Colonic mucosa (tissue), 4 donors: Measurements from ENCODE around the gene PLCD3. TPM values are rescaled to one million over a fixed set of nuclear protein-coding genes. Genes with fewer than 3 reads are reported as not detected.

Experiments
- DNase-seq: peaks from one replicate; pipeline ENCODE4 v3.0.0-alpha.2; 2020
- H3K27ac ChIP-seq: fragments of 200-600 bp; one replicate; pipeline ENCODE4 v1.8.0; 2021
- H3K27me3 ChIP-seq: fragments of 200-600 bp; one replicate; pipeline ENCODE4 v1.8.0; 2021
- H3K36me3 ChIP-seq: fragments of 200-600 bp; one replicate; pipeline ENCODE4 v1.8.0; 2021
- H3K4me1 ChIP-seq: fragments of 200-600 bp; one replicate; pipeline ENCODE4 v1.8.0; 2021; ENCODE audit warnings: mild to moderate bottlenecking
- H3K4me3 ChIP-seq: fragments of 200-600 bp; one replicate; pipeline ENCODE4 v1.8.0; 2021
- H3K9ac ChIP-seq, 2 donors: one replicate each; pipeline ENCODE4 v1.7.0; 2013; ENCODE audit warnings: control low read depth in 2 of 2, low read depth in 2 of 2, low read length in 2 of 2
- H3K9me3 ChIP-seq: fragments of 200-600 bp; one replicate; pipeline ENCODE4 v1.8.0; 2021
- intact Hi-C: fragments of 100-400 bp; cut with DNase I; formaldehyde crosslinking; loops from one replicate; pipeline ENCODE4 v1.14.1; 2022
- total RNA-seq, 2 donors: library from RNA; stranded (reverse); fragmentation: NEBNext Ultra II Directional in 1 of 2; extraction: Animal tissue kit (Norgen Biotek cat#: 25700) in 1 of 2; gene quantifications; one replicate each; pipeline ENCODE4 v1.2.1, GENCODE V29; 2021
- TF ChIP-seq, protein P1 (sequence below): fragments of 200-600 bp; IDR thresholded peaks from one replicate; pipeline ENCODE4 v1.8.0; 2022; ENCODE audit warnings: antibody characterized with exemption, mild to moderate bottlenecking
- donor health status: healthy.
- donor health status: DM: no; HTN: no; CAD: no.
- donor health status: DM: no; HTN: no; CAD: no.

Gene PLCD3
- total RNA-seq, 2 donors from 2014 or later = 300 to 312 TPM

DNA sequence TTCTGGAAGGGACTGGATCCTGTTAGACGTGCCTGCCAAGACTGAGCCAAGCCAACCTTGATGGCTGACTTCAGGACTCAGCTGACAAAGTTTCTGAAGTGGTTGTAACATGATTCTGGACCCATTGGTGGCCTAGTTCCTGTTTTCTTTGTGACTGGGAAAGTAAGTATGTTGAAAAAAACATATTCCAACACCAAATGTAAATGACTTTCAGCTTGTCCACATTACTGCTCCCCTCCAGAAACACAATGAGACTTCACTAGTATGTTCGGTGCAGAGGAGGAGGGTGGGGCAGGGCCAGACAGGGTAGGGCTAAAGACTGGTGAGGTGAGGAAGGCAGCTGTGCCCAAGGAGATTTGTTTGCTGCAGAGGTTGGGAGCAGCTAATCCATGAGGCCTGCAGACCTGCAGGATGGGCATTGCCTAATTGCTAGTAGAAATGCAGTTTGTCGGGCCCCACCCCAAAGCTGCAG lies 44.8 kb downstream of the PLCD3 start:
- no peak overlapping the region for H3K4me3 ChIP-seq
- H3K4me1 ChIP-seq = no peaks in the 10 kb centered on the region
- H3K27me3 ChIP-seq = no peaks in the 10 kb centered on the region
- intact Hi-C loops = no loop called here
- H3K27ac ChIP-seq = peak overlapping the region; percentile 17
- H3K36me3 ChIP-seq = no peaks in the 10 kb centered on the region
- H3K9me3 ChIP-seq = no peaks in the 10 kb centered on the region
- H3K9ac ChIP-seq = no peak overlapping the region
- TF ChIP-seq, protein P1, sequence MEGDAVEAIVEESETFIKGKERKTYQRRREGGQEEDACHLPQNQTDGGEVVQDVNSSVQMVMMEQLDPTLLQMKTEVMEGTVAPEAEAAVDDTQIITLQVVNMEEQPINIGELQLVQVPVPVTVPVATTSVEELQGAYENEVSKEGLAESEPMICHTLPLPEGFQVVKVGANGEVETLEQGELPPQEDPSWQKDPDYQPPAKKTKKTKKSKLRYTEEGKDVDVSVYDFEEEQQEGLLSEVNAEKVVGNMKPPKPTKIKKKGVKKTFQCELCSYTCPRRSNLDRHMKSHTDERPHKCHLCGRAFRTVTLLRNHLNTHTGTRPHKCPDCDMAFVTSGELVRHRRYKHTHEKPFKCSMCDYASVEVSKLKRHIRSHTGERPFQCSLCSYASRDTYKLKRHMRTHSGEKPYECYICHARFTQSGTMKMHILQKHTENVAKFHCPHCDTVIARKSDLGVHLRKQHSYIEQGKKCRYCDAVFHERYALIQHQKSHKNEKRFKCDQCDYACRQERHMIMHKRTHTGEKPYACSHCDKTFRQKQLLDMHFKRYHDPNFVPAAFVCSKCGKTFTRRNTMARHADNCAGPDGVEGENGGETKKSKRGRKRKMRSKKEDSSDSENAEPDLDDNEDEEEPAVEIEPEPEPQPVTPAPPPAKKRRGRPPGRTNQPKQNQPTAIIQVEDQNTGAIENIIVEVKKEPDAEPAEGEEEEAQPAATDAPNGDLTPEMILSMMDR = no peak
- DNase-seq = no peak

DNA sequence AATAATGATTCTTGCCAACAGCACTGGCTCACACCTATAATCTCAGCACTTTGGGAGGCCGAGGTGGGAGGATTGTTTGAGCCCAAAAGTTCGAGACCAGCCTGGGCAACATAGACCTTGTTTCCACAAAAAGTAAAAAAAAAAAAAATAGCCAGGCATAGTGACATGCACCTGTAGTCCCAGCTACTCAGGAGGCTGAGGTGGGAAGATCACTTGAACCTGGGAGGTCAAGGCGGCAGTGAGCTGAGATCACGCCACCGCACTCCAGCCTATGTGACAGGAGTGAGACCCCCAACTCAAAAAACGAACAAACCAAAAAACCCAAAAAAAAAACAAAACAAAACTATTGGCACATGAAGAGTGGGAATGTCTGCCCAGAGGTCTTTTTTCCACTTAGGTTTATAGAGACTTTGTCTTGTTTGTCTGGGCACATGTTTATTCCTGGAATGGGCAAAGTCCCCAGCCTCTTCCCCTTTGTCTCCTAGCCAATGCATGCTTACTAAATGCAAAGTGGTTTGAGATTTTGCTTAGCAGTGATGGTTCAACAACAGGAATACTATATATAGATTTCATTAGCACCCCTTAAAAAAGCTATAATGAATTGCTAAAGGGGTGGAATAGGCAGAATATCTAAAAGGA lies 45.3 kb downstream of the PLCD3 start:
- Histone ChIP-seq H3K9me3 (no peaks in the 10 kb centered on the region), H3K27ac (peak overlapping the region; percentile 17), H3K36me3 (no peaks in the 10 kb centered on the region), H3K9ac (no peak overlapping the region), H3K4me3 (no peak overlapping the region), H3K4me1 (no peaks in the 10 kb centered on the region), H3K27me3 (no peaks in the 10 kb centered on the region)
- TF ChIP-seq, protein P1 = no peak
- no peak for DNase-seq
- intact Hi-C loops = no loop called here

- no peaks in the 10 kb centered on the region for H3K27me3 ChIP-seq
- H3K9me3 ChIP-seq = no peaks in the 10 kb centered on the region
- DNase-seq = no peak
- TF ChIP-seq, protein P1 = no peak
- H3K4me1 ChIP-seq = no peaks in the 10 kb centered on the region
- no peak overlapping the region for H3K27ac ChIP-seq
- H3K9ac ChIP-seq = no peak overlapping the region
- no peaks in the 10 kb centered on the region for H3K36me3 ChIP-seq
- no peak overlapping the region for H3K4me3 ChIP-seq
- intact Hi-C loops = no loop called here
Observed at GRCh38 chr17:45086391-45086790, 45.9 kb downstream of the PLCD3 start.

GRCh38 chr17:45081047-45081703 lies 51.1 kb downstream of the PLCD3 start:
- TF ChIP-seq, protein P1 = no peak
- DNase-seq = no peak
- Histone ChIP-seq H3K4me3 (no peak overlapping the region), H3K27ac (no peak overlapping the region), H3K27me3 (no peaks in the 10 kb centered on the region), H3K4me1 (no peaks in the 10 kb centered on the region), H3K9ac (no peak overlapping the region), H3K9me3 (no peaks in the 10 kb centered on the region), H3K36me3 (no peaks in the 10 kb centered on the region)
- intact Hi-C loops = no loop called here

DNA sequence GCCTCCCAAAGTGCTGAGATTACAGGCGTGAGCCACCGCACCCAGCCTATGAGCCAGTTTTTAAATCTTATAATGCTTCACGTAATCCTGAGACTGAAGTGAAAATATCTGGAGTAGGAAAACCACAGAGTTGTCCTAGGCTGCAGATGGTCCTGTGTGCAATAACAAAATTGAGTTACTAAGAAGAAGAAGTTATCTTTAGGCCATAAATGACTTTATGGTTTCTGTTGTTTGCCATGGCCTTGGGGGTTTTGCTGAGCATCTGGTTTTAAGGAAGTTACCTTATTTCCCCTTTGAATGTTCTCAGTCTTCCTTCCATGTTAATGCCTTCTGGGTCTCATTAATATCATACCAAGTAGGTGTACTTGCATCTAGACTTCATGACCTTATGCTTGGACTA lies 54.7 kb downstream of the PLCD3 start:
- Histone ChIP-seq H3K36me3 (no peaks in the 10 kb centered on the region), H3K27me3 (no peaks in the 10 kb centered on the region), H3K9me3 (no peaks in the 10 kb centered on the region), H3K4me1 (no peaks in the 10 kb centered on the region), H3K9ac (no peak overlapping the region), H3K27ac (no peak overlapping the region), H3K4me3 (no peak overlapping the region)
- TF ChIP-seq, protein P1 = no peak
- intact Hi-C loops = no loop called here
- no peak for DNase-seq
